ENCODE data around the gene DYNC1I1. TPM values are rescaled to one million over a fixed set of nuclear protein-coding genes. Genes with fewer than 3 reads are reported as not detected.

The DYNC1I1 gene
- total RNA-seq, 1 donor from 2014 or later = 38.8 TPM

DNA sequence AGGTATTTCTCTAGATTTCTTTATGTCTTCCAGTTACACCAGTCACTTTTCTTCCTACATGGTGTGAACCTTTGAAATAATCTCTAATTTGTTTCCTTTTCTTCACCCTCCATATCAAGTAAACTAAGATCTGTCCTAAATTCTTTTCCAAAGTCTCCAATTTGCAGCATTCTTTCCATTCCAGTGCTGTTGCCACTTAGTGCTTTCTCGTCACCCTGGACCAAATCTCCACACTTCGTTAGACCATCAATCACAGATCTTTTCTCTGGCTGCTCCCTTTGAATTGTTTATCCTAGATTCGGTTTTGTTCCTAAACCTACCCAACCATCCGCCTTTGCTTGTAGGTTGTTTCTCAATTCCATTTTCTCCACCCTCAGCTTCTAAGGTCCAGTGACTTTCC lies 74.7 kb downstream of the DYNC1I1 start:
- Histone ChIP-seq H3K27me3 (ENCODE audit: low read depth) (no peaks in the 10 kb centered on the region), H3K9me3 (replicated peaks) (no peaks in the 10 kb centered on the region), H3K27ac (replicated peaks) (no peak overlapping the region), H3K36me3 (no peaks in the 10 kb centered on the region), H3K4me1 (peaks cover 16% of the 10 kb centered on the region), H3K4me3 (no peak overlapping the region)
- TF ChIP-seq, protein P1, sequence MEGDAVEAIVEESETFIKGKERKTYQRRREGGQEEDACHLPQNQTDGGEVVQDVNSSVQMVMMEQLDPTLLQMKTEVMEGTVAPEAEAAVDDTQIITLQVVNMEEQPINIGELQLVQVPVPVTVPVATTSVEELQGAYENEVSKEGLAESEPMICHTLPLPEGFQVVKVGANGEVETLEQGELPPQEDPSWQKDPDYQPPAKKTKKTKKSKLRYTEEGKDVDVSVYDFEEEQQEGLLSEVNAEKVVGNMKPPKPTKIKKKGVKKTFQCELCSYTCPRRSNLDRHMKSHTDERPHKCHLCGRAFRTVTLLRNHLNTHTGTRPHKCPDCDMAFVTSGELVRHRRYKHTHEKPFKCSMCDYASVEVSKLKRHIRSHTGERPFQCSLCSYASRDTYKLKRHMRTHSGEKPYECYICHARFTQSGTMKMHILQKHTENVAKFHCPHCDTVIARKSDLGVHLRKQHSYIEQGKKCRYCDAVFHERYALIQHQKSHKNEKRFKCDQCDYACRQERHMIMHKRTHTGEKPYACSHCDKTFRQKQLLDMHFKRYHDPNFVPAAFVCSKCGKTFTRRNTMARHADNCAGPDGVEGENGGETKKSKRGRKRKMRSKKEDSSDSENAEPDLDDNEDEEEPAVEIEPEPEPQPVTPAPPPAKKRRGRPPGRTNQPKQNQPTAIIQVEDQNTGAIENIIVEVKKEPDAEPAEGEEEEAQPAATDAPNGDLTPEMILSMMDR (IDR thresholded peaks at IDR 0.05; ENCODE audit: borderline replicate concordance) = no peak
- intact Hi-C loops (cut with micrococcal nuclease) = no loop called here
- DNase-seq = no peak

DNA sequence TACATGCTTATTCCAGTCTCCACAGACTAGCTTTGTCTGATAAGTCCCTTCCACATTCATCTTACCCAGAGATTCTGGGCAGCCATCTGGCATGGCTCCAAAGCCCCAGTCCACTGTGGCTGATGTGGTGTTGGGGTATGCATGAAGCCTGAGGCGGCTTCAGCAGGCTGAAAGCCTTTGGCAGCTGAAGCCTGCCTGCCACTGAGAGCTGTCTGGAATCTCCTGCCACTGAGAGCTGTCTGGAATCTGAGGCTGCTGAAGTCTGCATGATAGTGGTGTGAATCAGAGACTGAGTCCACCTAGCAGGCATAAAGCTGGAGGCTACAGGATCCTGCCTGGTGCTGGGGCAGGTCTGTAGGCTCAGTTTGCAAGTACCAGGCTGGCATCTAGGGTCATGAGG lies 87.1 kb downstream of the DYNC1I1 start:
- no peak for DNase-seq
- Histone ChIP-seq H3K4me1 (no peaks in the 10 kb centered on the region), H3K36me3 (peaks cover 8% of the 10 kb centered on the region), H3K27ac (replicated peaks) (no peak overlapping the region), H3K27me3 (ENCODE audit: low read depth) (no peaks in the 10 kb centered on the region), H3K4me3 (no peak overlapping the region), H3K9me3 (replicated peaks) (peaks cover 16% of the 10 kb centered on the region)
- intact Hi-C loops (cut with micrococcal nuclease) = no loop called here
- TF ChIP-seq, protein P1 (IDR thresholded peaks at IDR 0.05; ENCODE audit: borderline replicate concordance) = no peak

- intact Hi-C loops (cut with micrococcal nuclease) = no loop called here
- no peaks in the 10 kb centered on the region for H3K4me1 ChIP-seq
- DNase-seq = no peak
- no peaks in the 10 kb centered on the region for H3K27me3 ChIP-seq (ENCODE audit: low read depth)
- H3K4me3 ChIP-seq = no peak overlapping the region
- peaks cover 8% of the 10 kb centered on the region for H3K36me3 ChIP-seq
- TF ChIP-seq, protein P1 (IDR thresholded peaks at IDR 0.05; ENCODE audit: borderline replicate concordance) = no peak
- no peak overlapping the region for H3K27ac ChIP-seq (replicated peaks)
- H3K9me3 ChIP-seq (replicated peaks) = peaks cover 16% of the 10 kb centered on the region
Observed at GRCh38 chr7:95861041-95861440, 88.7 kb downstream of the DYNC1I1 start.

GRCh38 chr7:95863623-95864022 lies 91.3 kb downstream of the DYNC1I1 start:
- H3K4me3 ChIP-seq = no peak overlapping the region
- no peak for DNase-seq
- no peaks in the 10 kb centered on the region for H3K4me1 ChIP-seq
- peaks cover 10% of the 10 kb centered on the region for H3K9me3 ChIP-seq (replicated peaks)
- TF ChIP-seq, protein P1 (IDR thresholded peaks at IDR 0.05; ENCODE audit: borderline replicate concordance) = no peak
- no peak overlapping the region for H3K27ac ChIP-seq (replicated peaks)
- H3K36me3 ChIP-seq = no peaks in the 10 kb centered on the region
- intact Hi-C loops (cut with micrococcal nuclease) = no loop called here
- no peaks in the 10 kb centered on the region for H3K27me3 ChIP-seq (ENCODE audit: low read depth)

- Histone ChIP-seq H3K27me3 (ENCODE audit: low read depth) (no peaks in the 10 kb centered on the region), H3K9me3 (replicated peaks) (no peaks in the 10 kb centered on the region), H3K27ac (replicated peaks) (no peak overlapping the region), H3K4me1 (no peaks in the 10 kb centered on the region), H3K36me3 (no peaks in the 10 kb centered on the region), H3K4me3 (no peak overlapping the region)
- DNase-seq = no peak
- TF ChIP-seq, protein P1 (IDR thresholded peaks at IDR 0.05; ENCODE audit: borderline replicate concordance) = no peak
- intact Hi-C loops (cut with micrococcal nuclease) = no loop called here
Observed at GRCh38 chr7:95865716-95866371, 93.5 kb downstream of the DYNC1I1 start.

All from left ventricle myocardium inferior (tissue), 1 donor.